Activated CD4-positive, alpha-beta T cell treated with anti-CD3 and anti-CD28 coated beads for 1 hour (primary cell): ENCODE results near the gene TSEN34.
"Not testable (repeated sequence)": the region's sequence is repeated elsewhere in the genome, so short reads cannot be mapped to it uniquely, and the experiment has no call there.

Source experiments
- DNase-seq: peaks from one replicate; pipeline ENCODE4 v3.0.0-alpha.2; 2020

Gene TSEN34

DNA sequence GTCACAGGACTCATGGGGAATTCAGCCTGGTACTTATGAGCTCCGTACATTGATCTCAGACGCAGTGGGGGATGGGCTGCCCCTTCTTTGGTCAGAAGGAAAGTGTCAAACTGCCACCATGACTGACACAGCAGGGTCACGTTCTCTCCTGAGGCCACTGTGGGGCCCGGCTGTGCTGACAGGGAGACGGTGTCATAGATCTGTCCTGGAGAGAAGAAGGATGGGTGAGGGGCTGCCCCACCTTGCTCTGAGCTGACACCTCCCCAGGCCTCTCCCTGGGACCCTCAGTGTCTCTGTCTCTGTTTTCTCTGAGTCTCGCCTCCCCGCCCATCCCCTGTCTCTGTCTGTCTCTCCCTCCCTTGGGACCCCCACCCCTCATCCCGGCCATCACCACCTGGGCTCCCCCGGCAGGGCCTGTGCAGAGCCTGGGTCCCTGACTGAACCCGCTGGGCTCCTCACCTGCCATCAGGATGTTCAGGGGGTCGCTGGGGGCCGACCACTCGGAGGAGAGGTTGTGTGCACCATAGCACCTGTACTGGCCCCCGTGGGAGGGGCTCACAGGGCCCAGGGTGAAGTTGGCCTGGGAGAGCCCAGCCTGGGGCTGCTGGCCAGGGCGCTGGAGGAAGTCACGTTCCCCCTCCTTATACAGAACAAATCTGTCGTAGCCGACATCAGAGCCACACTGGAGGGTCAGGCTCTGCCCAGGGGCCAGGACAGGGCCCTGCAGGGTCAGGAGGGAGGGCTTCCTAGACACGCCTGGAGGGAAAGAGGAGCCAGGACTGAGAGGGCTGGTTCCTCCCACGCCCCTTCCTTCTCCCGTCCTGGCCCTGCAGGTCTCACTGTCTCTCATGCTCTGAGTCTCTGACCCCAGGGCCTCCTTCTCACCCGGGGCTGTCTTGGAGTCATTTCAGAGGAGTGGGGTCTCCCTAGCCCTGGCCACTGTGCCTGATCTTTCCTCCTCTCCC is 49.5 kb downstream of the TSEN34 start:
- DNase-seq, result not testable (repeated sequence)

DNA sequence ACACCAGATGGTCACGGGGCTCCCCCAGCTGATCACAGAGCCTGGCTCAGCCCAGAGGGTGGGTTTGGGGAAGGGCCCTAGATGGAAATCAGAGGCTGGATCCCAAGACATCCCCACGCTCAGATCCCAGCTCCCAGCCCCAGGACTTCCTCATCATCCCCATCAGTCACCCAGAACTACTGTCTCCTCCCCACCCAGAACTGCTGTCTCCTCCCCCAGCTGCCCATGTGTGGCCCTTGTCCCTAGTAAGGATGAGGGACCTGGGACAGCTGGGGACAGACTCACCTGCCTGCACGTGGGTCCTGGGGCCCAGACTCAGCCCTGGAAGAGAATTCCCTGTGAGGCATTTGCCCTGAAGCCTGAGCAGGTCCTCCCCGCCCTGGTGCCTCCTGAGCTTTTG is 51.1 kb downstream of the TSEN34 start:
- DNase-seq, result not testable (repeated sequence)

DNA sequence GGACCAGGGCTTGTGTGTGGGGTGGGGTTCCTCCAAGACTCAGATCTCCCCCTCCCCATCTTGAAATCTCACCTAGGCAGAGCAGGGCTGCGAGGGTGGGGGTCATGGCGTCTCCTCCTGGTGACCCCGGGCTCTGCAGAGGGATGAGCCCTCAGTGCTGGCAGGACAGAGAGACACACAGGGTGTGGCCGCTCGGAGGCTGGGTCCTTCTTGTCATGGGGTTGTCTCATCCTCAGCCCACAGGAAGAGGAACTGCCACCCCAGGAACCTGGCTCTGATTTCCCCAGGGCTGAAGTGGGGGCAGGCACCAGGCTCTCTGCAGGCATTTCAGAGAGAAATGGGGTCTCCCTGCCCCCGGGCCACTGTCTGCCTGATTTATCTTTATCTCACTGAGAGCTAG is 51.5 kb downstream of the TSEN34 start, which contains the start of gene LILRA6:
Gene LILRA6, minus strand, starts transcription at position 145 of the 400 bp plus-strand sequence.
- not testable (repeated sequence) for DNase-seq

DNA sequence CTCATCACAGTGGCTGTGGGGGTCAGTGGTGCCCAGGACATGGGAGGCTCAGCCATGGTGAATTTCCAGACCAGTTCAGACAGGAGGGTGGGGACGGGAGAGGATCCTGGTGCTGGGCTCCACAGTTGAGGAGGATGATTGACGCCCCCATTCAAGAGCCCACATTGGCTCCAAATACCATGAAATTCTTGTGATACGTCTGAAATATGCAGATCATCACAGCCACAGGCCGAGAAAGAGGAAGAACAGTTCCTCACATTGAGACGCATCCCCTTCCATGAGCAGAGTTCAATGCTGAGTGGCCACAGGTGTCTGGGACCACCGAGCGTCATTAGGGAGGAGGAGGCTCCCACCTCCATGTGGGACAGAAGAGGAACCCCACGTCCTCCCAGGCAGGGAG is 52.7 kb downstream of the TSEN34 start:
- DNase-seq, result not testable (repeated sequence)
